ENCODE data around the gene FLYWCH2.

FLYWCH2 gene

DNA sequence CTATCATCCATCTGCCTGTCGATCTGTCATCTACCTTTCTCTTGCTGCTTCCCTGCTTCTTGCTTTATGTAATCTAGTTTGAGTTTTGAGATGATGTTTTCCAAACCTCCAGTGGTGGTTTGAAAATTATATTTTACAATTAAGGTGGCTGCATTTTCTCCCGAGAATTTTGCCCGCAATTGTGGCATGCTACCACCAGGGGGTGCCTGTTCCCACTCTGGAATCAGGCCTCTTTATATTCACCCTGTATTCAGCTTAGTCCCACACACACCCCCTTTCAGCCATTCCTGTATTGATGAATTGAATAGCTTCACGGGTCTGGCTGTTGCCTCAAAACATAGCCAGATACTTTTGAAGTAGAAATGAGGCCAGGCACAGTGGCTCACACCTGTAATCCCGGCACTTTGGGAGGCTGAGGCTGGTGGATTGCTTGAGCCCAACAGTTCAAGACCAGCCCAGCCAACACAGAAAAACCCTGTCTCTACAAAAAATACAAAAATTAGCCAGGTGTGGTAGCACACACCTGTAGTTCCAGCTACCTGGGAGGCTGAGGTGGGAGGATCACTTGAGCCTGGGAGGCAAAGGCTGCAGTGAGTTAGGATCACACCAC lies 28.2 kb upstream of the FLYWCH2 start:
- DNase-seq, result no peak

DNA sequence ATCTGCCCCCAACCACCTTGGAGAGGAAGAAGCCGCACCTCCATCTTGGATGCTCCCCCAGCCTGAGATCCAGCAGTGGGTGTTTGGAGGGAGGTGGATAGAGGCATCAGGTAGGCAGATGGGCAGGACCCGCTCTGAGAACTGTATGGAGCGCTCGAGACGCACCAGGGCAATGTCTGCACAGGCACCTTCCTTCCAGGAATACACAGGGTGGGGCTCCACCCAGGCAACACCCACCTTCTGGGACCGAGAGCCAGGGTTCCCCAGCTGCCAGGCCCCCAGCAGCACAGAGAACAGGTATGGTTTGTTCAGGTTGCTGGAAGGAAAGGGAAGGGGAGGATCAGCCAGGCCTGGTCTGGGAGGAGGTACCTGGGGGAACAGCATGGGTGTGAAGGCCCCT lies 27.5 kb upstream of the FLYWCH2 start:
- no peak for DNase-seq

DNA sequence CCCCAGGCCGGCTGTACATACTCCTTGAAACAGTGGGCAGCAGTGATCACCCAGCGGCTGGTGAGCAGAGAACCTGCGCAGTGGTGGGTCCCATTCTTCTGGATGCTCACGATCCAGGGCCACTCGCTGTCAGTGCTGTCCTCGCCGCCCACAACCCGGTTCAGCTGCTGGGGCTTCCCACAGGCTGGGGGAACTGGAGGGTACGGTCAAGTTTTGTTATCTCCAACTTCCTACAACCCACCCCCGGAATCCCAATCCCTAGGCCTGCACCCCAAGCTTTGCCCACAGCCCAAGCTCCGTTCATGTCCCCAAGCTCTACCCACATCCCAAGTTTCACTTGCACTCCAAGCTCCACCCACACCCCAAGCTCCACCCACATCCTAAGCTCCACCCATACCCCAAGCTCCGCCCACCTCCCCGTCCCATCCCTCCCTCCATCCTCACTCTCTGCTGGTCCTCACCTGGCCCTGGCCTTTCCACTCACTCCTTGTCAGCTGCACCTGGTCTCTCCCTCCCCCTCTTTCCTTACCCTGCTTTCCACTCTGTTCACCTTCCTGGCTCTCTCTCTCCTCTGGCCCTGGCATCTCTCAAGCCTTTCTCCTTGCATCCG lies 26.8 kb upstream of the FLYWCH2 start:
- no peak for DNase-seq

DNA sequence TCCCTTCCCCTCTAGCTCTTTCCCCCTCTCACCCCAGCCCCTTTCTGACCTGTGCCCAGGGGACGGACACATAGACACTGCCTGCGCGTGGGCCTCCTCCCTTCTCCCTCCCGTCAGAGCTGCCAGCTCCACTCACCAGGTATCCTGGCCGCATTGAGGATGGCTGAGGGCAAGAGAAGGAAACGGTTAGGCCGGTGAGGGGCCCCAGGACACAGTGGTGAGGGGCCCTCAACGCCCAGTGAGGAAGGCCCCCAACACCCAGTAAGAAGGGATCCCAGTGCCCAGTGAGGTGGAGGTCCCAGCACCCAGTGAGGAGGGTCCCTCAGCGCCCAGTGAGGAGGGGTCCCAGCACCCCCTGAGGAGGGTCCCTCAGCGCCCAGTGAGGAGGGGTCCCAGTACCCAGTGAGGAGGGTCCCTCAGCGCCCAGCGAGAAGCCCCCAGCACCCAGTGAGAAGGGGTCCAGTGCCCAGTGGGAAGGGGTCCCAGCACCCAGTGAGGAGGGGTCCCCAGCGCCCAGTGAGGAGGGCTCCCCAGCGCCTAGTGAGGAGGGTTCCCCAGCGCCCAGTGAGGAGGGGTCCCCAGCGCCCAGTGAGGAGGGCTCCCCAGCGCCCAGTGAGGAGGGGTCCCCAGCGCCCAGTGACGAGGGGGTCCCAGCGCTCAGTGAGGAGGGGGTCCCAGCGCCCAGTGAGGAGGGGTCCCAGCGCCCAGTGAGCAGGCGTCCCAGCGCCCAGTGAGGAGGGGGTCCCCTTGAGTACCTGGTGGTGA lies 26.1 kb upstream of the FLYWCH2 start:
- DNase-seq, result no peak

DNA sequence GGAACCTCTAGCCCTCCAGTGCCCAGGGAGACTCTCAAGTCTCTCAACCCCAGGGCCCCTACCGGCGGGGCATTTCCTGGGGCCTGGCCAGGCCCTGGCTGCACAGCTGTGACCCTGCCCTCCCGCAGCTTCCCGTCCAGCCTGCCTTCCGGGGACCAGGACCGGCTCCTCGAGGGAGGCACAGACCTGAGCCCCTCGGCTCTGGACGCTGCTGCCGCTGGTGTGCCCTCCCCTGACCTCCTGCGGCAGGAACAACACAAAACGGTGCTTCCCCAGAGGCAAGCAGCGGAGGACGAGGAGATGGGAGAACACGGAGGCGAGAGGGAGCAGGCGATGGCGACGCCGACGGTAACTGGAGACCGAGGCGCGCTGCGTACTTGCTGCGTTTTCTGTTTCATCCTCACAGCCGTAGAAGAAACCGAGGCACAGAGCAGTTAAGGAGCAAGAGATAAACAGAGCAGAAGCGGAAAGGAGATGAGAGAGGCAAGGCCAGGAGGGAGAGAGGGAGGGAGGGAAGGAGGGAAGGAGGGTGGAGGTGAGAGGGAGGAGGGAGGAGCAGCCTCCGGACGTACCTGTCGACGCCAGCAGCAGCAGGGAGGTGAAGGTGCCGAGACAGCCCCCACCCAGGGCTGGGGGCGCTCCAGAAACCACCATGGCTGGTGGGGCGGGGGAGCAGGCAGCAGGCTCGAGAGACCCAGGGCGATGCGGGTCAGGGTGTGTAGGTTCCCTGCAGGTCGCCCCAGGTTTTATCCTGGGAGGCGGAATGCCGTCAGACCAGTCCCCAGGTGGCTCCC lies 25.4 kb upstream of the FLYWCH2 start, which contains the start of gene PRSS22:
PRSS22 (minus strand) TSS at position 720 of the 794 bp plus-strand sequence; CDS start at position 654, 66 bp downstream.
- no peak for DNase-seq

DNA sequence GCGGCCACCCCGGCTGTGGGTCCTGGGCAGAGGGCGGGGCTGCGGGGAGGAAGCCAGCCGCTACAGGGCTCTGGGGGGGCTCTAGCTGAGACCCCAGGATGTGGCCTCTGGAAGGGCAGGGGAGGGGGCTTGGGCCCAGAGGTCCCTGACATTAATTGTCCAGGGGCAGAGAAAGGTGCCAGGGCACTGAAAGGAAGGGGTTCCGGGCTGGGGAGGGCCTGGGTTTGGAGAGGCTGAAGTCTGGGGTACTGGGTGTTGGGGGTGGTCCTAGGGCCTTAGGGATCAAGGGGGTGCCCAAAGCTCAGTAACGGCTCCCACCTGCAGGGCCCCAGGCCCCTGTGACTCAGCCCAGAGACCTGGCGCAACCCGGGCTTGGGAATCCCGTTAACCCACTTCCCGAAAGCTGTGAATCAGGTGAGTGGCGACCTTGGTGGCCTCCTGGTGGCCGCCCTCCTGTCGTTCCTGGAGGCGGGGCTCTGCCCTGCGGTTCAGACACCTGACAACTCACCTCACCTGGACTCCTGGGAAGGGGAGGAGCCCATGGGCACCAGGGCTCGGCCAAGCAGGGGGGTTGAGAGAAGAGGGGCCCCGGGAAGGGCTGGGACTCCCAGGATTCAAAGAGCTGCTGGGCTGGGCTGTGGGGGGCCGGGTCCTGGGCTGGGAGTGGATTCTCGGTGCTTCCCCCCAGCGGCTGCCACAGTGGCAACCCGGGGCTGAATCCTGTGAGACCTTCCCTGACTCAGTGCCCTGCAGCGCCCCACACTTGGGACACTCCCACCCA lies 24.6 kb upstream of the FLYWCH2 start:
- no peak for DNase-seq

DNA sequence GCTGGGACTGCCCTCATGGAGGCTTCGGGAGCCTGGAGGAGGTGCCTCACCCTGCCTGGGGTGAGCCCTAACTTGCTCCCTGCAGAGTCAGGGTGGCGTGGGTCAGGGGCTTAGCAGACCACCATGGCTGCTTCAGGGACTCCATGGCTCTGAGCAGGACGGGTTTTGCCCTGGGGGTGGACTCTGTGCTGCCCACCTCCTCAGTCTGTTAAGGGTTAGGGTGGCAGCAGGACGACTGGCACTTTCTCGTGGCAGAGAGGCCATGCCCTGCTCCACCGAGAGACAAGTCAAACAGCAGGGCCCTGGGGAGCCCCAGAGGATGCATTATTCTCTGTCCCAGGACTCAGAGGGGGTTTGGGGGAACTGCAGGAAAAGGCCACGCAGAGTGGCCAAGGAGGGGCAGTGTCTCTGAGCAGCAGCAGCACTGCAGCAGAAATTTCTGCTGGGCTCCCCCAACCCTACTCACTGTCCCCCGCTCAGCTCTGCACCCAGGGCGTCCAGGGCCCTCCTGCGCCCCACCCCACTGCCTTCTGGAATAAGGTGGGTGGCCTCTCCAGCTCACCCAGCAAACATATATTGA lies 23.2 kb upstream of the FLYWCH2 start:
- DNase-seq, result no peak

DNA sequence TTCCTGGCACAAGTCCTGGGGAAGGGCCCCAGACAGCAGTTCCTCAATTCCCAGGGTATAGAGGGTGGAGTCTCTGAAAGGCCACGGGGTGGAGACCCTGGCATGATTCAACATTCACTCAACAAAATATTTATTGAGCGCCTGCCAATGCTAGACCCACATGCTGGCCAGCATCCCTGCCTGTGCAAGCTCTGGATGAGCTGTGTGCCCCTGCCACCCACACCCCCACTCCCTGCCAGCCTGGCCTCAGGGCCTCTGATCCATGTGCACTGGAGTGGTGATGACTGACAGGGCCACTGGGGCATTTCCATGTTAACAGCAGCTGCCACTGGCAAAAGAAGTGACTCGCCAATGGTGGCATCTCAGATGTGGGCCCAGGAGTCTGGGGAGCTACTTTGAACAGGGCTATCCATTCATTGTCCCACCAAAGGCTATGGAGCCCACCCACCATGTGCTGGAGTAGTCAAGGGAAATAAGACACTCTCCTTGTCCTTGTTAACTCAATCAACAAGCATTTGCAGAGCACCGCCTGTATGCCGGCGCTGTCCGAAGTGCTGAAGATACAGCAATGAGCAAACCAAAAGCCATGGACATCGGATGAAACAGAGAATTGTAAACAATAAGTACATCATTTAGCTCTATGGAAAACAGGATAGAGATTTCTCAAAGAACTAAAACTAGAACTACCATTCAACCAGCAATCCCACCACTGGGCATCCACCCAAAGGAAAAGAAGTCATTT lies 22.0 kb upstream of the FLYWCH2 start:
- DNase-seq, result no peak

DNA sequence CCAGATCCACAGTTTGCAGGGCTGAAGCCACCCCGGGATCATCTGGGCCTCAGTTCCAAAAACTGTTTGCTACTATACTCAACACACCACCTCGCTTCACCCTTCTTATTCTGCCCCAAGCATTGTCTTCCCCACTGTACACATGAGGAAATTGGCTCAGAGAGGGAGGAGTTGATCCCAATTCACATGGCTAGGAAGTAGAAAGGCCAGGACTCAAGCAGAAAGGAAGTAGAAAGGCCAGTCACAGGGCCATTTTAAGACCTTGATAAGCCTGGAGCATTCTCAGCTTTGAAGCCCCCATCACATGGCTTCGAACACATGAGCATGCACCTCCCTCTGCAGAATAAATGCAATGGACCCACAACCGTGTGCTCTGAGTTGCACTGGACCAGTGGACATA lies 17.4 kb upstream of the FLYWCH2 start:
- DNase-seq, result no peak

DNA sequence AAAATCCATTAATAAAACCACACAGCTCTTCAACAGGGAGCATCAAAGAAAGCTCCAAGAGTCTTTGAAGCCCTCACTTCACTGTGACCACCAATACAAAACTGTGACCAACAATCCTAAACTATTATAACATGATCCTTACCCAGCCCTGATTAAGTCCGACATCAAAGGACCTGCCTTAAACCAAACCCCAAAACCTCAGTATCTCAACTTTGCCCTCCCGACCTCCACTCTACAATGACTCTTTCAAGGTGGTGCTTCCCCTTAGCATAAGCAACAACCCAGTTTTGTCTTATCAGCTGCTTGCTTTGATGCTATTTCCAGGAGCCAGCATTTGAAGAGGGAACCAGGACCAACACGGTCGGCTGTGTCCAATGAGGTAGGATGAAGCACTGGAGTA lies 16.6 kb upstream of the FLYWCH2 start:
- DNase-seq, result no peak

DNA sequence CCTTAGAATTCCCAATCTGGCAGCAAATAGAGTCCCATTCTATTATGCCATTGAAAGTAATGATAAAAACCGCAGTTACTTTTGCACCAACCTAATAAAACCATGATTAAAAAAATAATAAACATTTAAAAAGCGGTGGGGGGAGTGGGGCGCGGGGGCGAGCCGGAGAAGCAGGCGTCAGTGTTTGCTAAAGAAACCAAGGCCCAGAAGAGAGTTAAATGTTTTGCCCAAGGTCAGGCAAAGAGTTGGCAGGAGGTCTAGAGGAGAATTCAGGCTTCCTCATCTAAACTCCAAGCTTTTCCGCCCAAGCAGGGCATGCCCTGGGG lies 15.4 kb upstream of the FLYWCH2 start:
- no peak for DNase-seq

DNA sequence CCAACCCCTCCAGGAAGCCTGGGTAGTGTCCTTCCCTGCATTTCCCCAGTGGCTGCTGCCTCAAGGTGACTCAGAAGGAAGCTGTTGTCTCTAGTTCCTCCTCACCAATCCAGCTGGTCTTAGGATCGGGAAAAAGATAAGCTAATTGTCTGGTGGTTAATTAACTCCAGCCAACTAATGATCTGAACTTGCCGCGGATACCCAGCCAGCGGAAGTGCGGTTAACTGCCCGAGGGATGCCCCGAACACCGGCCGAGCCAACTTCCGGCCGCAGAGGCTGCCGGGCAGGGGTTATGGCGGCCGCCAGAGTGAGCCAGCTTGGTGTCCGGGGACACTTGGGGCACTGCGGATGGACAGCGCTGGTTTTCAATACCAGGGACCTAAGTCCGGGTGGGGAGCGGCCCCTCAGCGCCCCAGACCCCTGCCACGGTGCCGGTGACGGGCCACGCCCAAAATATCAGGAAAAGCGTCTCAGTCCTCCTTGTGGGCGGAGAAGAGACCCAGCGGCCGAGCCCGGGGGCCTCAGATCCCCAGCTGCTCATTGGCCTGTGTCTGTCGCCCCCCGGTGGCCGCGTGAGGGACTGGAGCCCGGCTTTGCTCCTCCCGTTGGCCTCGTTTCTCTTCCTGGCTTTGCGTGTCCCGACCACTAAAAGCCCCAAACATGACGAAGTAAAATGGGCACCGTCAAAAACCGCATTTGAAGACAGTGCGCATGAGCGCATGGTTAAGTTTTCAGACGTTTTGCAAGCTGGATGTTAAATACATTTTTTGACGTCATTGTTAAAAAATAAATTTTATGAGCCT lies 14.8 kb upstream of the FLYWCH2 start:
- DNase-seq, result peak; percentile 99

DNA sequence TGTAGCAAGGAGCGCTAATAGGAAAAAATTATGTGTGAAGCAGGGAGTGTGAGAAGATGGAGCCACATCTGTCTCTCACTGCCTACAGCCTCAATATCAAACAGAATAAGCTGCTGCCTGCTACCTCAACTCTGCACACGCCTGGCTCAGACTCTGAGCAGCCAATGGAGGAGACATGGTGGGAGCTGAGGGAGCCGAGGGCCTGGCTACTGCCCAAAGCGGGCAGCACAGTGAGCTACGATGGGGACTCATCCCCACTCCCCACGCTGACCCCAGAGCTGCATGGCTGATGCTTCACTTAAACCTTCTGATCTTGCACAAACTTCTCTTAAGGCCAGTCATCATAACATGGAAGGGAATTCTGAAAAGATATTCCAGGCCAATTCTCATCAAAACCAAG lies 11.1 kb upstream of the FLYWCH2 start:
- DNase-seq, result no peak

DNA sequence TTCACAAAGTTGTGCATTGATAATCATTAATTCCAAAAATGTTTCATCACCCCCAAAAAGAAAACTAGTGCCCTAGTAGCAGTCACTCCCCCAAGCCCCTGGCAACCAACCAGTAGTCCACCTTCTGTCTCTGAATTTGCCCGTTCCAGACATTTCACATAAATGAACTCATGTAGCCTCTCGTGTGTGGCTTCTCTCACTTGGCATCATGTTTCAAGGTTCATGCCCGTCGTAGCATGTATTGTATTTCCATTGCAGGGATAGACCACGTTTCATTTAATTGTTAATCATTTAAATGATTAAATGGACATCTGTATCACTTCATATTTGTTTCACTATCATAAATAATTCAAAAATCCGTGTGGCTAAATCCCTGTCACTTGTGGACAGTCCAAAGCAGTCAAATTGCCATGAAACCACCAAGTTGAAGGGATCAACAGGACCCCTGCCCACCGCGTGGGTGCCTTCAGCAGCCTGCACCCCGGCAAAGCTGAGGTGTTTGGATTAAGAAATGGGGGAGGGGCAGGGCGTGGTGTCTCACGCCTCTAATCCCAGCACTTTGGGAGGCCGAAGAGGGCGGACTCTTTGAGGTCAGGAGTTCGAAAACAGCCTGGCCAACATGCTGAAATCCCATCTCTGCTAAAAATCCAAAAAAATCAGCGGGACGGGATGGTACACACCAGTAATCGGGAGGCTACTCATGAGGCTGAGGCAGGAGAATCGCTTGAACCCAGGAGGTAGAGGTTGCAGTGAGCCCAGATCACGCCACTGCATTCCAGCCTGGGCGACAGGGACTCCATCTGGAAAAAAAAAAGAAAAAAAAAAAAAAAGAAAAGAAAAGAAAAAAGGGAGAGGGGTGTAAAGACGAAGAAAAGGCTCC lies 8.7 kb upstream of the FLYWCH2 start:
- DNase-seq, result no peak

DNA sequence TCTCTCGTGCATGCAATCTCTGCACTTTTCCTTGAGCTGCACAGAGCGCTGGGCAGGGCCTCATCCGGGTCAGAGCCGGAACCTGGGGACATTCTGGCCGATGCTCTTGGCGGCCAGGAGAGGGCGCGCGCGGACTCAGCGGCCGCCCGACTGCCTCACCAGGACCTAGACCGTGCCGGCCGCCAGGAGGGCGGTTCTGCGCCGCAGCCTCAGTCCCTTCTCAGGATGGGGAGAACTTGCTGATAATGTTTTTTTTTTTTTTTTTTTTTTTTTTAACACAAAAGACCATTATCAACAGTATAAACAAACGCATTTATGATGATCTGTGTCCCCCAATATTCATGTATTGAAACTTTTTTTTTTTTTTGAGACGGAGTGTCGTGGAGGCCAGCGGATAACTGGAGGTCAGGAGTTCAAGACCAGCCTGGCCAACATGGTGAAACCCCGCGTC lies 8.1 kb upstream of the FLYWCH2 start:
- DNase-seq, result peak; percentile 93

DNA sequence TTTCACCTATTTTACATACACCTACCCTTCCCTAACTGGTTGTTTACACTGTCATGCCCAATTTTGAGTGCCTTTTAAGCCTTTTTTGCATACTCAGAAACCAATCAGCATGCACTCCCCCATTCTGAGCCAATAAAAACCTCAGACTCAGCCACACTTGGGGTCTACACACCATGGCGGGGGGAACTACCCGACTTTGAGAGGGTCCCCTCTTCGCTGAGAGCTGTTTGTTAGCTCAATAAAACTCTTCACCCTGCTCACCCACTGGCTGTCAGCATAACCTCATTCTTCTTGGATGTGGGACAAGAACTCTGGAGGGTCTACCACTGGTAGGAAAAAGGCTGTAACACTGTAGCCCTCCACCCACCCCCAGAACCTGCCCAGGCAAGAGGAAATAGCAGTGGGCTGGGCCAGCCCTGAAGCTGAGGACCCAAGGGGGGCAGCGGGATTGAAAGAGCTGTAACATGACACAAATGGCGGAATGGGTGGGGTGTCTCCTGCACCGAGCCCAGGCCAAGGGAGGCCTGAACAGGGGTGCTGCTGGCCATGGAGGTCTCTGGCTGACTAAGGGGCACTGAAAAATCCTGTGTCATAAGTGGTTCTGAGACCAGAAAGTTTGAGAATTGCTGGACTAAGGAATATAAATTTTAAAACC lies 3.0 kb upstream of the FLYWCH2 start:
- DNase-seq, result no peak

DNA sequence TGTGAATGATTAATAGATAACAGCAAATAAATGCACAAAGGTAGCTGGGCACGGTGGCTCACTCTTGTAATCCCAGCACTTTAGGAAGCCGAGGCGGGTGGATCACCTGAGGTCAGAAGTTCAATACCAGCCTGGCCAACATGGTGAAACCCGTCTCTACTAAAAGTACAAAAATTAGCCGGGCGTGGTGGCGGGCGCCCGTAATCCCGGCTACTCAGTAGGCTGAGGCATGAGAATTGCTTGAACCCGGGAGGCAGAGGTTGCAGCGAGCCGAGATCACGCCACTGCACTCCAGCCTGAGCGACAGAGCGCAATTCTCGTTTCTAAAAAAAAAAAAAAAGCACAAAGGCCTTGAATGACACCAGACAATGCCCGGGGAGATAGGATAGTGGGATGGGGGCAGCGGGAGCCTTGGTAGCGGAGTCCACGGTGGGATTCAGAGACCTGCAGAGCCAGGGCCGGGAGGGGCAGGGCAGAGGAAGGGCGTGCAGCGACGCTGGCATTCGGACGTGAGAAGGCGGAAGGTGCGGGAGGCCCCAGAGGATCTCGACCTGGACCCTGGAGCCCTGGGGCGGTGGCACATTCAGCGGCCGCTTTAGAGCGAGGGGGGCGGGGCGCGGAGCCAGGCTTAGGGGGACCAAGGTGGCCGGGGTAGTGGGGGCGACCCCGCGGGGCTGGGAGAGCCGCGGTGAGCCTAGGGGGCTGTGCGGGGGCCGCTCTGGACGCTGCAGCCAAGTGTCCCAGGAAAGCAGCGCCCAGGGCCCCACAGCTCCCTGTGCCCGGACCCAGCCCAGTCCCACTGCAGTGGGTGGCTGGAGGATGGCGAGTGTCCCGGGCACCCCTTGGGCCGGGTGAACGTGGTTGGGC lies 999 bp upstream of the FLYWCH2 start:
- DNase-seq, result peak; percentile 66

DNA sequence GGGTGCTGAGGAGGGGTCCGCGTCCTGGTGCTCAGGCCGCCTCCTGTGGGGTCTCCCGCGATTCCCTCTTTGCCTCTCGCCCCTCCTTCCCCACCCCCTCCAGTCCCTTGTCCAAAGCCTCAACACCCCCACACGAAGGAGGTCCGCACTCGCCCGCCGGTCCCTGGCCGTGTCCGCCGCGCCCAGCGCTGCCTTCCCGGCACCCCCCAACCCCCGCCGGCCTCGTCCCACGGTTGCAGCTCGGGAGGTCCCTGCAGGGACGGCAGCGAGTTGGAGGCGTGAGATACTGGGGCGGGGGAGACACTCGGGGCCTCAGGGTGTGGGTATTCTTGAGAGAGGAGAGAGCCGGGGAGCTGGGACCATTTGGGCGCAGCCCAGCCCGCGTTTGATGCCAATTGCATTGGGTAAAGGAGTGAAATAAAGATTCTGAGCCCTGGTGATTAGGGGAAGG lies 468 bp downstream of the FLYWCH2 start:
- no peak for DNase-seq

Data from retina (tissue), 1 donor.